Activated naive CD4-positive, alpha-beta T cell treated with anti-CD3 and anti-CD28 coated beads for 36 hours (primary cell): ENCODE measurements around the gene ARL4A. TPM values are rescaled to one million over a fixed set of nuclear protein-coding genes. Genes with fewer than 3 reads are reported as not detected.
A peak's percentile ranks its signal among the peaks of the same experiment; 100 is the strongest.

Experiments
- CTCF ChIA-PET: fragments of 350-600 bp; sonication (Branson Sonifier 250); formaldehyde crosslinking; loops from one replicate; lab custom pipeline; 2021; ENCODE audit warnings: antibody characterized with exemption; lab: Charles Lee
- DNase-seq: peaks from one replicate; pipeline ENCODE4 v3.0.0-alpha.2; 2020
- H3K27ac Mint-ChIP-seq: one replicate; pipeline ENCODE4 v1.8.0; 2021; ENCODE audit warnings: mild to moderate bottlenecking, mixed read lengths
- H3K27me3 Mint-ChIP-seq: one replicate; pipeline ENCODE4 v1.8.0; 2021; ENCODE audit warnings: low read depth, mixed read lengths
- H3K36me3 Mint-ChIP-seq: one replicate; pipeline ENCODE4 v1.8.0; 2021; ENCODE audit warnings: low read depth, mixed read lengths
- H3K4me1 Mint-ChIP-seq: one replicate; pipeline ENCODE4 v1.8.0; 2021; ENCODE audit warnings: low read depth, mixed read lengths
- H3K4me3 Mint-ChIP-seq: one replicate; pipeline ENCODE4 v1.8.0; 2021; ENCODE audit warnings: mild to moderate bottlenecking, moderate library complexity, mixed read lengths
- H3K9me3 Mint-ChIP-seq: one replicate; pipeline ENCODE4 v1.8.0; 2021; ENCODE audit warnings: mixed read lengths
- intact Hi-C: fragments of 100-400 bp; cut with micrococcal nuclease; formaldehyde crosslinking; loops from one replicate; pipeline ENCODE4 v1.15.1; 2023
- total RNA-seq, 2 experiments: library from RNA; stranded (reverse); gene quantifications; one replicate each; pipeline ENCODE4 v1.2.3, GENCODE V29; 2021

The ARL4A gene
- total RNA-seq, 2 experiments from 2014 or later: 8.1 to 10.0 TPM

- no peaks in the 10 kb centered on the region for H3K36me3 Mint-ChIP-seq
- no peak overlapping the region for H3K27ac Mint-ChIP-seq
- intact Hi-C loops: no loop called here
- DNase-seq: no peak
- no peaks in the 10 kb centered on the region for H3K9me3 Mint-ChIP-seq
- CTCF ChIA-PET: interaction anchor here (0.6 to 1.0 kb wide), 2 partner anchors 26 to 822 kb away, joined by 3 read pairs; no protein-coding TSS in a partner anchor
- no peak overlapping the region for H3K4me3 Mint-ChIP-seq
- H3K27me3 Mint-ChIP-seq: no peaks in the 10 kb centered on the region
- peaks cover 12% of the 10 kb centered on the region for H3K4me1 Mint-ChIP-seq
Measured at GRCh38 chr7:12721286-12721830, 33.9 kb downstream of the ARL4A start.

GRCh38 chr7:12722136-12722535, 34.7 kb downstream of the ARL4A start:
- H3K36me3 Mint-ChIP-seq: no peaks in the 10 kb centered on the region
- H3K9me3 Mint-ChIP-seq: no peaks in the 10 kb centered on the region
- no peaks in the 10 kb centered on the region for H3K27me3 Mint-ChIP-seq
- peaks cover 12% of the 10 kb centered on the region for H3K4me1 Mint-ChIP-seq
- no peak overlapping the region for H3K27ac Mint-ChIP-seq
- CTCF ChIA-PET: no interaction called here
- intact Hi-C loops: loop anchor here (1.0 kb wide), 1 partner anchor 9 kb away; no protein-coding TSS in a partner anchor
- no peak for DNase-seq
- H3K4me3 Mint-ChIP-seq: no peak overlapping the region

- H3K36me3 Mint-ChIP-seq: no peaks in the 10 kb centered on the region
- no peaks in the 10 kb centered on the region for H3K27me3 Mint-ChIP-seq
- no peak overlapping the region for H3K4me3 Mint-ChIP-seq
- H3K4me1 Mint-ChIP-seq: peaks cover 12% of the 10 kb centered on the region
- CTCF ChIA-PET: no interaction called here
- no peak for DNase-seq
- H3K27ac Mint-ChIP-seq: no peak overlapping the region
- intact Hi-C loops: loop anchor here (1.0 kb wide), 1 partner anchor 8 kb away; no protein-coding TSS in a partner anchor
- H3K9me3 Mint-ChIP-seq: no peaks in the 10 kb centered on the region
Measured at GRCh38 chr7:12722636-12723605, 35.5 kb downstream of the ARL4A start.

GRCh38 chr7:12725575-12726316, 38.3 kb downstream of the ARL4A start:
- no peaks in the 10 kb centered on the region for H3K27me3 Mint-ChIP-seq
- no peak overlapping the region for H3K27ac Mint-ChIP-seq
- intact Hi-C loops: no loop called here
- H3K4me3 Mint-ChIP-seq: no peak overlapping the region
- no peaks in the 10 kb centered on the region for H3K9me3 Mint-ChIP-seq
- DNase-seq: no peak
- no peaks in the 10 kb centered on the region for H3K36me3 Mint-ChIP-seq
- peaks cover 11% of the 10 kb centered on the region for H3K4me1 Mint-ChIP-seq
- CTCF ChIA-PET: interaction anchor here (0.6 to 0.9 kb wide), 3 partner anchors 39 to 1842 kb away, joined by 3 read pairs; partner anchors contain the start of gene ARL4A

- DNase-seq: no peak
- H3K36me3 Mint-ChIP-seq: no peaks in the 10 kb centered on the region
- H3K4me3 Mint-ChIP-seq: no peak overlapping the region
- H3K27me3 Mint-ChIP-seq: no peaks in the 10 kb centered on the region
- no peaks in the 10 kb centered on the region for H3K9me3 Mint-ChIP-seq
- CTCF ChIA-PET: interaction anchor here (0.9 kb wide), 1 partner anchor 40 kb away, joined by 3 read pairs; the partner anchor contains the start of gene ARL4A
- H3K4me1 Mint-ChIP-seq: peaks cover 15% of the 10 kb centered on the region
- no peak overlapping the region for H3K27ac Mint-ChIP-seq
- intact Hi-C loops: no loop called here
Measured at GRCh38 chr7:12726908-12727307, 39.5 kb downstream of the ARL4A start.

GRCh38 chr7:12727455-12728191, 40.2 kb downstream of the ARL4A start:
- Mint-ChIP-seq H3K27me3 (no peaks in the 10 kb centered on the region), H3K4me3 (no peak overlapping the region), H3K4me1 (peaks cover 15% of the 10 kb centered on the region), H3K9me3 (no peaks in the 10 kb centered on the region), H3K27ac (no peak overlapping the region), H3K36me3 (no peaks in the 10 kb centered on the region)
- DNase-seq: no peak
- intact Hi-C loops: no loop called here
- CTCF ChIA-PET: no interaction called here

- Mint-ChIP-seq H3K9me3 (no peaks in the 10 kb centered on the region), H3K4me1 (peaks cover 13% of the 10 kb centered on the region), H3K27ac (no peak overlapping the region), H3K27me3 (no peaks in the 10 kb centered on the region), H3K36me3 (no peaks in the 10 kb centered on the region), H3K4me3 (no peak overlapping the region)
- CTCF ChIA-PET: no interaction called here
- intact Hi-C loops: no loop called here
- no peak for DNase-seq
Measured at GRCh38 chr7:12728192-12728538, 40.7 kb downstream of the ARL4A start.

- peaks cover 13% of the 10 kb centered on the region for H3K4me1 Mint-ChIP-seq
- H3K36me3 Mint-ChIP-seq: no peaks in the 10 kb centered on the region
- intact Hi-C loops: no loop called here
- no peaks in the 10 kb centered on the region for H3K9me3 Mint-ChIP-seq
- H3K27me3 Mint-ChIP-seq: no peaks in the 10 kb centered on the region
- DNase-seq: no peak
- CTCF ChIA-PET: no interaction called here
- H3K27ac Mint-ChIP-seq: no peak overlapping the region
- H3K4me3 Mint-ChIP-seq: no peak overlapping the region
Measured at GRCh38 chr7:12729112-12729511, 41.7 kb downstream of the ARL4A start.

- H3K27ac Mint-ChIP-seq: no peak overlapping the region
- H3K27me3 Mint-ChIP-seq: no peaks in the 10 kb centered on the region
- intact Hi-C loops: loop anchor here (5.0 kb wide), 1 partner anchor 93 kb away; no protein-coding TSS in a partner anchor
- H3K9me3 Mint-ChIP-seq: no peaks in the 10 kb centered on the region
- CTCF ChIA-PET: no interaction called here
- peaks cover 13% of the 10 kb centered on the region for H3K4me1 Mint-ChIP-seq
- H3K4me3 Mint-ChIP-seq: no peak overlapping the region
- no peaks in the 10 kb centered on the region for H3K36me3 Mint-ChIP-seq
- DNase-seq: no peak
Measured at GRCh38 chr7:12730523-12730922, 43.1 kb downstream of the ARL4A start.

- Mint-ChIP-seq H3K4me1 (peaks cover 13% of the 10 kb centered on the region), H3K9me3 (no peaks in the 10 kb centered on the region), H3K27me3 (no peaks in the 10 kb centered on the region), H3K4me3 (no peak overlapping the region), H3K27ac (no peak overlapping the region), H3K36me3 (no peaks in the 10 kb centered on the region)
- intact Hi-C loops: loop anchor here (1.0 to 5.0 kb wide), 3 partner anchors 9 to 94 kb away; partner anchors contain the start of gene ARL4A
- CTCF ChIA-PET: no interaction called here
- peak; percentile 30 for DNase-seq
Measured at GRCh38 chr7:12731214-12731656, 43.8 kb downstream of the ARL4A start.

- intact Hi-C loops: loop anchor here (1.0 to 5.0 kb wide), 3 partner anchors 9 to 94 kb away; partner anchors contain the start of gene ARL4A
Measured at GRCh38 chr7:12731775-12732174, 44.3 kb downstream of the ARL4A start.

More at GRCh38 chr7:12731775-12732174, 44.3 kb downstream of the ARL4A start:
- CTCF ChIA-PET: interaction anchor here (0.6 kb wide), 1 partner anchor 76 kb away, joined by 3 read pairs; no protein-coding TSS in a partner anchor
- Mint-ChIP-seq H3K4me3 (no peak overlapping the region), H3K27me3 (no peaks in the 10 kb centered on the region), H3K27ac (no peak overlapping the region), H3K9me3 (no peaks in the 10 kb centered on the region), H3K36me3 (no peaks in the 10 kb centered on the region), H3K4me1 (peaks cover 13% of the 10 kb centered on the region)
- no peak for DNase-seq
